Skeletal muscle cell (primary cell): ENCODE results near the gene LYSMD4.

Experiments used
- DNase-seq: peaks from one replicate; pipeline ENCODE4 v3.0.0-alpha.2; 2010; ENCODE audit warnings: low read depth
- H3K4me3 ChIP-seq: 2 replicates; pipeline ENCODE4 v1.5.1; 2011; ENCODE audit warnings: low read depth, mild to moderate bottlenecking, control low read depth, low read length, moderate library complexity

Gene LYSMD4

DNA sequence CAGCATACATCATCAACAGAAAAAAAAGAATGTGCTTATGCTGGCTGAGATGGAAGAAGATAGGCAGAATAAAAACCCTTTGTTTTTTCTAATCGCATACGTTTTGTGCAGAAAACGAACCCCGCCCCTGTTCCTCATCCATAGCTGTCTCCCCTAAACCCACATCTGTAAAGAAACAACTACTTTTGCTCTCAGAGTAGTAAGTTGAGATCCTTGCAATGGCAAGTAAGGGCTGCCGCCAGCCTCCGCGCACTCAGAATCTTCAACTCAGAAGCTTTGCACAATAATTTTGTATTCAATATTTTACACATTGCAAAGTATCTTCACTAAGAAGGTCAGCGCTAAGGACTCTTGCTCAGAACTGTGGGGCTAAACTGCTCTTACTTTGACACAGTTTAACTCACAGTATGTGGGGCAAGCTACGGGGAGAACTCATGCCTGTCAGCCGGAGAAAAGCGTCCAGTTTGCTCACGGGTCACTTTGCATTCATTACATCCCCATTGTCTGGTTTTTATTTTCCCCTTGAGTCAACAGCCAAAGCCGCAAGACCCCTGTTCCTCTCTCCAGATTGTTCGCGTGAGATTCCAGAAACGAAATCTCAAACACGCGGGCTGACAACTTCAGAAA lies 1.0 kb downstream of the LYSMD4 start:
- peak overlapping the region; percentile 81 for H3K4me3 ChIP-seq
- no peak for DNase-seq

DNA sequence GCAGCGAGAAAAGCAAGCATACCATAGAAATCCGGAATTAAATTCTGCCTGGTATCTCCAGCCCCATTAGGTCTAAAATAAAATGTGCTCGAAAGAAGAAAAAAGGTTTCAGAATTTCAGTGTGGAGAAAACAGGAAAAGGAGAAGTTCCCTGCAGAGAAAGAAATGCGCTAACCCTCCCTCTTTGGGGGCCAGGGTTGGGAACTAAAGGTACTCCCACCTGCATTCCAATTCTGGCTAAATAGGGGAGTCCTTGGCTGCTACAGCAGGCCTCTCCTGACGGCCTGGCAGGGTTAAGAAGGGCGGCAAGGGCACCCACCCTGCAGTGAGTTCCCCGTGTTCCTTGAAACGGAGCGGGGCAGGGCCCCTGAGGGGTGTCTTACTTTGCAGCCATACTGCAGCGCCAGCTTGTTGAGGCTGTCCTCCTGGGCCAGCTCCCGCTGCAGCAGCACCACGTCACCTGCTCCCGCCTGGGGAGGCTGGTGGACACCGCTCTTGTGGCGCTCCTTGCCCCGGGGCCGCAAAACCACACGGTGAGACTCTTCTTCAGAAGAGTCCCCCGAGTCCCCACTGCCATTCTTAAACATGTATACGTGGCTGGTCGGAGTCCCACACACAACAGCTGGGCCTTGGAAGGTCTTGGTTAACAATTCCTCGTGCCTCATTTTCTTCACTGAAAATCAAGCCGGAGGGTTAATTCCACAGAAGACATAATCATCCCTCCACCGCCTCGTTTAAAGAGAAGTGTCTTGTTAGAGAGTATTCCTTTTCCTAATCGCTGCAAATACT lies 1.7 kb downstream of the LYSMD4 start:
- peak overlapping the region; percentile 81 for H3K4me3 ChIP-seq
- no peak for DNase-seq

DNA sequence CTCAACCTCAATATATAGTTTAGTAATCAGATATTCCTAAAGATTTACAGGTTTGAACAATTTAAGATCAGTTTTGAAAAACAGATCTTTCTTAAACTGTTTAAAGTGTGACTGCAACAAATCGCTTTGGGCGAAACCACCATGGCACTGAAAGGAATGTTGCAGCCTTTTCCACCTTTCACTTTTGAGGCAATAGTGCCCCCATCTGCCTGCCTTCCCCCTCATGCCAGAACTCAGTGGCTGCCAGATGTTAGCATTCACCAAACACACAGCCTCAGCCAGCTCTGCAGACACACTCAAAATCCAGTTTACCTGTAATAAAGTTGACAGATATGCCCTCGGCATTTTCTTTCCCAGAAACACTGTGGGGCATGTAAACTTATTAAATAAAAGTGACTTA lies 3.3 kb downstream of the LYSMD4 start:
- no peak for DNase-seq
- no peak overlapping the region for H3K4me3 ChIP-seq

GRCh38 chr15:99729327-99729726 lies 3.9 kb downstream of the LYSMD4 start:
- no peak overlapping the region for H3K4me3 ChIP-seq
- DNase-seq, result no peak

- DNase-seq, result no peak
These were observed 4.3 kb downstream of the LYSMD4 start for GRCh38 chr15:99728916-99729315.

DNA sequence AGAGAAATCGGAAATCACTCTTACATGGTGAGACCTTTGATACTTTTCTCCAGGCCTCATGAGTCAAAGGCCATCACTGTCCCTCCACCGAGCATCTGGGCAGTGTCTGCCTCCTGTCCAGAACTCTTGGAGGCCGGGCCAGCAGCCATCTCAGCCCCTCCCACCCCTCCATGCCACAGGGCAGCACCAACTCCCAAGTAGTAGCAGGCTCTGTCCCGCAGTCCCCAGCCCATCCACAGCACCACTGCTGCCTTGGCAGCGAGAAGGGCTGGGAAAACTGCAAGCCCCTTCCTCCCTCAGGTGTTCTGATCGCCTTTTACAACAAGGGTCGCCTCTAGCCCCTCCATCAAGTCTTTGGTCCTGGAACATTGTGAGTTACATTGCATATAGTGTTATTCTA lies 5.5 kb downstream of the LYSMD4 start:
- no peak for DNase-seq
- no peak overlapping the region for H3K4me3 ChIP-seq

More at GRCh38 chr15:99728916-99729315, 4.3 kb downstream of the LYSMD4 start:
- H3K4me3 ChIP-seq, result no peak overlapping the region

DNA sequence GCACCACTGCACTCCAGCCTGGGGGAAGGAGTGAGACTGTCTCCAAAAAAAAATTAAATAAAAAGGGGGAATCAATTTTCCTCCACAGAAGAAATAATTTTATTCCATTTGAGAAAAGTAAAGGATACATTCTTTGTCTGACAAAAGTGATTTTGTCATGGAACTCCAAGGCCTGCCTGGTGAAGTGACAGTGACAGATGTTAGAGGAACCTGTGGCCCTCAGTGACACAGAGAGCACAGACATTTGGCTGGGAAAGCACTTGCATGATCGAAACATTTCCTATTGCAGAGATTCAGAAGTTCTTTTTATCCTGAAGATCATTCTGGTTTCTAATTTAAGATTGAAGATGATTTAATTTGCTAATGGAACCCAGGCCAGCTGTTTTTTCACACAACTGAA lies 5.9 kb downstream of the LYSMD4 start:
- no peak for DNase-seq
- H3K4me3 ChIP-seq, result no peak overlapping the region

DNA sequence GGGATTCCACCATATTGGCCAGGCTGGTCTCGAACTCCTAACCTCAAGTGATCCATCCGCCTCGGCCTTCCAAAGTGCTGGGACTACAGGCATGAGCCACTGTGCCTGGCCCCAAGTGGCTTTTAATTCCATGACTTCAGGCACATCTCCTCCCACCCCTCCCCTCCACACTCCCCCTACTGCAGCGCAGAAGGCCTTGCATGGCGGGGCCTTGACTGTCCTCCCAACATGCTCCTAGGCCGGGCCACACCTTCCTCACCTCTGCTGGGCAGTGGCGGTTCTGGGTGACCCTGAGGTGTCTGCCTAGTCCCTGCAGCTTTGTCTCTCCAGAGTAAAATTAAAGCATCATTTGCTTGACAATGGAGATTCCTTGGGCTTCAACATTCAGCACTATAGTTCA lies 6.9 kb downstream of the LYSMD4 start:
- no peak for DNase-seq
- H3K4me3 ChIP-seq, result no peak overlapping the region

GRCh38 chr15:99722406-99722805 lies 10.8 kb downstream of the LYSMD4 start:
- no peak overlapping the region for H3K4me3 ChIP-seq
- no peak for DNase-seq

- no peak for DNase-seq
- H3K4me3 ChIP-seq, result no peak overlapping the region
These were observed 11.3 kb downstream of the LYSMD4 start for GRCh38 chr15:99721896-99722295.

GRCh38 chr15:99721104-99721778 lies 12.0 kb downstream of the LYSMD4 start:
- DNase-seq, result no peak
- H3K4me3 ChIP-seq, result no peak overlapping the region

GRCh38 chr15:99720533-99720932 lies 12.7 kb downstream of the LYSMD4 start:
- H3K4me3 ChIP-seq, result no peak overlapping the region
- no peak for DNase-seq

- no peak overlapping the region for H3K4me3 ChIP-seq
These were observed 14.1 kb downstream of the LYSMD4 start for GRCh38 chr15:99719096-99719541.

GRCh38 chr15:99718421-99718820 lies 14.8 kb downstream of the LYSMD4 start:
- no peak overlapping the region for H3K4me3 ChIP-seq
- DNase-seq, result no peak

More at GRCh38 chr15:99719096-99719541, 14.1 kb downstream of the LYSMD4 start:
- DNase-seq, result peak; percentile 79

GRCh38 chr15:99717161-99718009 lies 15.9 kb downstream of the LYSMD4 start:
- DNase-seq, result no peak
- no peak overlapping the region for H3K4me3 ChIP-seq

DNA sequence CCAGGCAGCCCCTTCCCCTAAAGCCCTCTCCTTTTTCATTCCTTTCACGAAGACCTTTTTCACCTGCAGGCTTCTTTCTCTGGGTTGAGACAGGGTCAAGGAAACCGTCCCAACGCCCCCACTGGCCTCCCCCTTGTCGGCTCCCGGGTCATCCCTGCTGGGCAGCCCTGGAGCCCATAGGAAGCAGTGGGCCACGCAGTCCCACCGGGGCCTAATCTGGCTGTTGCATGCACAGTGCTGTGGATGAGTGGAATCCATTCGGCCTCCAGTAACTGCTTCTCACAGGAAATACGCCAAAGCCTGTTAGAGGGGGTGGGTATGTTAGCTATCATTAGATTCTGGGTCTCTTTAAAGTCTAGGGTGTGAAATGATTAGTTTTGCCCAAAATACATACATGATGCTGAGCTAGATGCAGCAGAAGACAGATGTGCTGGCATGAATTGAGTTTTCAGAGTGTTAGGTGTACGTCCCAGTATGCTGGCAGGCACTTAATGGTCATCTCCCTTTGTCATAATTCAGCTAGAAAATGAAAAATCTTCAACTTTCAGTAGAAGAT lies 16.6 kb downstream of the LYSMD4 start:
- DNase-seq, result no peak
- H3K4me3 ChIP-seq, result no peak overlapping the region

GRCh38 chr15:99712415-99712814 lies 20.8 kb downstream of the LYSMD4 start:
- DNase-seq, result no peak
- no peak overlapping the region for H3K4me3 ChIP-seq

- DNase-seq, result no peak
- H3K4me3 ChIP-seq, result no peak overlapping the region
These were observed 21.6 kb downstream of the LYSMD4 start for GRCh38 chr15:99711625-99712024.

DNA sequence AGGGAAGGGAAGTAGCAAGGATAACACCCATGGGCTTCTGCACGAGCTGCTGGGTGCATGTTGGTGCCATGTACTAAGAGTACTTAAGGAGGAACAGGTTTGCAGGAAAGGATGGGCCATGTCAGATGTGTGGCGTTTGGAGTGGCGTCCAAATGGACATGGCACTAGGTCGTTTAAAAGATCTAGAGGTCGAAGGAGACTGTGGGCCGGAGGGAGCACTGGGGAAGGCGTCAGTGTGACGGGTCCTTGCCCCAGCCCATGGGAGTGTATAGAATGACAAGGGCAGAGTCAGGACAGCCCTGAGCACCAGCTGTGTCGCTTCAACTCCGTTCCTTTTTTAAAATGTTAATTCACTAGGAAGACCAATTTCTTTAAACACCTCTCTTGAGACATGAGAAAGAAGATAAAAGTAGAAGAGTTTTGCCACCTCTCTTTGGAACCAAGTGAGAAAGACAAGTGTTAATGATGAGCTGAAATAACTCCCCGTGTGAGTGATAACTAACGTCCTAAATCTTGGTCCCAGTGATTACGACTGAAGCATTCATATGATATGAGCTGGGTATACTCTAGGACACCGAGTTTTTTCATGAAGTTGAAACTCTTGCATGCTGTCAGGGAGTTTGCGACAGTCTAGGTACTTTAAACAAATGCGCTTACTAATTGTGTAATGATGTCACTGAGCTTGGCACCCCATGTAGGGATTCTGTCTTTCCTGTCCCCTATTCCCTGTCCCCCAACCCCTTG lies 23.8 kb downstream of the LYSMD4 start:
- no peak for DNase-seq
- no peak overlapping the region for H3K4me3 ChIP-seq
